Natural killer cell (primary cell): Measurements from ENCODE around the gene ASIC2. TPM values are rescaled to one million over a fixed set of nuclear protein-coding genes. Genes with fewer than 3 reads are reported as not detected.

ENCODE experiments used
- ATAC-seq, 3 donors: fragments of 150-1000 bp in 2 of 3; fragments of 200-7000 bp in 1 of 3; cut with Tn5 transposase; 1 replicate in 1 of 3; 2 replicates in 2 of 3; pipeline ENCODE4 v1.10.0; 2021; ENCODE audit warnings: mild to moderate bottlenecking in 2 of 3, moderate library complexity in 2 of 3
- DNase-seq, 2 donors: peaks; one replicate each; pipeline versions ENCODE4 v3.0.0 to v3.0.0-alpha.2; 2013 to 2021; ENCODE audit warnings: mixed read lengths in 1 of 2
- H3K27ac ChIP-seq: one replicate; pipeline ENCODE4 v1.5.1; 2013; ENCODE audit warnings: mild to moderate bottlenecking, low read length
- H3K27me3 ChIP-seq: one replicate; pipeline ENCODE4 v1.6.1; 2013; ENCODE audit warnings: low read length; ENCODE audit not compliant: control insufficient read depth, insufficient read depth
- H3K36me3 ChIP-seq: one replicate; pipeline ENCODE4 v1.6.1; 2013; ENCODE audit warnings: low read length; ENCODE audit not compliant: control insufficient read depth, insufficient read depth
- H3K4me1 ChIP-seq: one replicate; pipeline ENCODE4 v1.6.1; 2013; ENCODE audit warnings: low read length; ENCODE audit not compliant: control insufficient read depth, insufficient read depth
- H3K4me3 ChIP-seq: one replicate; pipeline ENCODE4 v1.5.1; 2013; ENCODE audit warnings: low read length
- H3K9me3 ChIP-seq: one replicate; pipeline ENCODE4 v1.6.1; 2013; ENCODE audit warnings: low read length; ENCODE audit not compliant: control insufficient read depth, insufficient read depth
- H3K27ac Mint-ChIP-seq, 2 donors: one replicate each; pipeline ENCODE4 v1.8.0; 2022; ENCODE audit warnings: mild to moderate bottlenecking in 2 of 2, mixed read lengths in 2 of 2, moderate library complexity in 1 of 2
- H3K27me3 Mint-ChIP-seq, 2 donors: one replicate each; pipeline ENCODE4 v1.8.0; 2022; ENCODE audit warnings: low read depth in 2 of 2, mixed read lengths in 2 of 2
- H3K36me3 Mint-ChIP-seq: one replicate; pipeline ENCODE4 v1.8.0; 2022; ENCODE audit warnings: mixed read lengths
- H3K4me1 Mint-ChIP-seq, 2 donors: one replicate each; pipeline ENCODE4 v1.8.0; 2022; ENCODE audit warnings: mixed read lengths in 2 of 2
- H3K4me3 Mint-ChIP-seq: one replicate; pipeline ENCODE4 v1.8.0; 2022; ENCODE audit warnings: mild to moderate bottlenecking, moderate library complexity, mixed read lengths
- H3K9me3 Mint-ChIP-seq, 2 donors: one replicate each; pipeline ENCODE4 v1.8.0; 2022; ENCODE audit warnings: mixed read lengths in 2 of 2
- WGBS: methylation state at CpG from one replicate; pipeline ENCODE4 v1.1.7; 2013; ENCODE audit warnings: missing lambda C conversion rate; ENCODE audit not compliant: insufficient coverage; 5-methylcytosine and 5-hydroxymethylcytosine counted together
- intact Hi-C: fragments of 100-400 bp; cut with micrococcal nuclease; formaldehyde crosslinking; loops from one replicate; pipeline ENCODE4 v1.14.2; 2022
- total RNA-seq, 4 donors: library from RNA; stranded (reverse); fragments of 120-200 nt in 1 of 4; gene quantifications; one replicate each; pipeline versions ENCODE4 v1.2.3 to v1.2.4, GENCODE V29; 2013 to 2022
- TF ChIP-seq, protein P1 (sequence below): fragments of 200-600 bp; IDR thresholded peaks from one replicate; pipeline ENCODE4 v1.8.0; 2022; ENCODE audit warnings: antibody characterized with exemption

The ASIC2 gene
- total RNA-seq, 3 donors from 2014 or later (not counting 1 experiment from before 2014, with no cell fraction given) = not detected

- DNase-seq (no peak), ATAC-seq (no peak)
- Mint-ChIP-seq H3K36me3 (no peaks in the 10 kb centered on the region), H3K27ac (no peak overlapping the region), H3K4me3 (no peak overlapping the region), H3K9me3 (no peaks in the 10 kb centered on the region), H3K4me1 (peaks cover 9 to 10% of the 10 kb centered on the region in 2 donors), H3K27me3 (peaks cover 55 to 70% of the 10 kb centered on the region in 2 donors)
- no peak overlapping the region for H3K27ac ChIP-seq
- peaks cover 8% of the 10 kb centered on the region for H3K27me3 ChIP-seq
- 2% methylated on average over 72 of the region's 72 CpGs for WGBS
- no peak overlapping the region for H3K4me3 ChIP-seq
- intact Hi-C loops = no loop called here
- no peaks in the 10 kb centered on the region for H3K36me3 ChIP-seq
- no peaks in the 10 kb centered on the region for H3K9me3 ChIP-seq
- H3K4me1 ChIP-seq = no peaks in the 10 kb centered on the region
- TF ChIP-seq, protein P1, sequence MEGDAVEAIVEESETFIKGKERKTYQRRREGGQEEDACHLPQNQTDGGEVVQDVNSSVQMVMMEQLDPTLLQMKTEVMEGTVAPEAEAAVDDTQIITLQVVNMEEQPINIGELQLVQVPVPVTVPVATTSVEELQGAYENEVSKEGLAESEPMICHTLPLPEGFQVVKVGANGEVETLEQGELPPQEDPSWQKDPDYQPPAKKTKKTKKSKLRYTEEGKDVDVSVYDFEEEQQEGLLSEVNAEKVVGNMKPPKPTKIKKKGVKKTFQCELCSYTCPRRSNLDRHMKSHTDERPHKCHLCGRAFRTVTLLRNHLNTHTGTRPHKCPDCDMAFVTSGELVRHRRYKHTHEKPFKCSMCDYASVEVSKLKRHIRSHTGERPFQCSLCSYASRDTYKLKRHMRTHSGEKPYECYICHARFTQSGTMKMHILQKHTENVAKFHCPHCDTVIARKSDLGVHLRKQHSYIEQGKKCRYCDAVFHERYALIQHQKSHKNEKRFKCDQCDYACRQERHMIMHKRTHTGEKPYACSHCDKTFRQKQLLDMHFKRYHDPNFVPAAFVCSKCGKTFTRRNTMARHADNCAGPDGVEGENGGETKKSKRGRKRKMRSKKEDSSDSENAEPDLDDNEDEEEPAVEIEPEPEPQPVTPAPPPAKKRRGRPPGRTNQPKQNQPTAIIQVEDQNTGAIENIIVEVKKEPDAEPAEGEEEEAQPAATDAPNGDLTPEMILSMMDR = no peak
These were observed 704 bp downstream of the ASIC2 start for GRCh38 chr17:33292201-33292980.

DNA sequence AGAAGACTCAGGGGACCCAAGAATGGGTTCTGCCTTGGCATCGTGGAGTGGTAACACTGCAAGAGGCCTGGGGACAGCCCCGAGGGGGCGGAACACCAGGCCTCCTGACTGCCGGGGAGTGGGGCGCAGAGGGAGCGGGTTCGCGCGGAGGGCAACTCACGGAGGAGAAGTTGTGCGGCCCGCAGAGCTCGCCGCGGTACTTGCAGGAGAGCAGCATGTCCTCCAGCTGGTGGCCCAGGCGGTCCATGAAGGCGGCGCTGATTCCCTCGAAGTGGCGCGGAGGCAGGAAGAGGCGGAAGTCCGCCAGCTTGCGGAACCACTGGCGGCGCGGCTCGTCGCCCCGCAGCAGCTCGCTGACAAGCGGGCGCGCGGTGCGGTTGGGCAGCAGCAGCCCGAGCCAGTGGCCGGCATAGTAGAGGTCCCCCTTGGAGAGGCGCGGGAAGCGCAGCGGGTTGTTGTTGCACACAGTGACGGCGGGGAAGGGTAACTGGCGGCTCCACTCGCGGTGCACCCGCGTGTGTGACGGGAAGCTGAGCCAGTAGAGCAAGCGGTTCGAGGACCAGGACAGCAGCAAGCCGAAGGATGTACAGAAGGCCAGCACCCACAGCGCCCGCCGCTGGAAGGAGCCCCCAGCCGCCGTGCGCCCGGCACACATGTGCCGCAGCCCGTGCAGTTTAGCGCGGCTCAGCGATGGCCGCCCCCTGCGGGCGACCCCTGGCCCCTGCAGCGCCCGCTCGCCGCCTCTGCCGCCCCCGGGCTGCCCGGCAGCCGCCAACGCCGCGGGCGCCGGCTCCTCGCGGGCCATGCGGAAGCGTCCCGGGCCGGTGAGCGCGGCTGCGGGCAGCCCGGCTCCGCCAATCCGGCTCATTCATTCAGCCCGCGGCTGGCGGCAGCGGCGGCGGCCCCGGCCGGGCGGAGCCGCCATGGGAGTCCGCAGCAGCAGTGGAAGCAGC, 1.6 kb downstream of the ASIC2 start:
- 2% methylated on average over 104 of the region's 104 CpGs for WGBS
- no peak for DNase-seq
- Mint-ChIP-seq H3K36me3 (no peaks in the 10 kb centered on the region), H3K4me1 (peaks cover 9 to 10% of the 10 kb centered on the region in 2 donors), H3K4me3 (no peak overlapping the region), H3K27me3 (peaks cover 50 to 68% of the 10 kb centered on the region in 2 donors), H3K27ac (no peak overlapping the region), H3K9me3 (no peaks in the 10 kb centered on the region)
- Histone ChIP-seq H3K36me3 (no peaks in the 10 kb centered on the region), H3K27me3 (peaks cover 8% of the 10 kb centered on the region), H3K4me1 (no peaks in the 10 kb centered on the region), H3K4me3 (no peak overlapping the region), H3K9me3 (no peaks in the 10 kb centered on the region), H3K27ac (no peak overlapping the region)
- ATAC-seq = no peak
- TF ChIP-seq, protein P1 = no peak
- intact Hi-C loops = no loop called here

- Mint-ChIP-seq H3K27ac (no peak overlapping the region), H3K36me3 (no peaks in the 10 kb centered on the region), H3K9me3 (no peaks in the 10 kb centered on the region), H3K4me1 (peaks cover 9 to 10% of the 10 kb centered on the region in 2 donors), H3K4me3 (no peak overlapping the region), H3K27me3 (peaks cover 53 to 72% of the 10 kb centered on the region in 2 donors)
- no peaks in the 10 kb centered on the region for H3K36me3 ChIP-seq
- H3K9me3 ChIP-seq = no peaks in the 10 kb centered on the region
- 86% methylated on average over 8 of the region's 8 CpGs for WGBS
- ATAC-seq (no peak), DNase-seq (no peak)
- no peak overlapping the region for H3K4me3 ChIP-seq
- TF ChIP-seq, protein P1 = no peak
- intact Hi-C loops = no loop called here
- H3K27ac ChIP-seq = no peak overlapping the region
- no peaks in the 10 kb centered on the region for H3K4me1 ChIP-seq
- peaks cover 7% of the 10 kb centered on the region for H3K27me3 ChIP-seq
These were observed 2.8 kb downstream of the ASIC2 start for GRCh38 chr17:33290253-33290652.
